ENCODE measurements around the gene SUGCT. TPM values are rescaled to one million over a fixed set of nuclear protein-coding genes. Genes with fewer than 3 reads are reported as not detected.
A peak's percentile ranks its signal among the peaks of the same experiment; 100 is the strongest.

The SUGCT gene
- total RNA-seq, 1 donor = 6.7 TPM

- H3K4me3 ChIP-seq (ENCODE audit: low read depth, low read length) = no peak overlapping the region
- TF ChIP-seq, protein P1, sequence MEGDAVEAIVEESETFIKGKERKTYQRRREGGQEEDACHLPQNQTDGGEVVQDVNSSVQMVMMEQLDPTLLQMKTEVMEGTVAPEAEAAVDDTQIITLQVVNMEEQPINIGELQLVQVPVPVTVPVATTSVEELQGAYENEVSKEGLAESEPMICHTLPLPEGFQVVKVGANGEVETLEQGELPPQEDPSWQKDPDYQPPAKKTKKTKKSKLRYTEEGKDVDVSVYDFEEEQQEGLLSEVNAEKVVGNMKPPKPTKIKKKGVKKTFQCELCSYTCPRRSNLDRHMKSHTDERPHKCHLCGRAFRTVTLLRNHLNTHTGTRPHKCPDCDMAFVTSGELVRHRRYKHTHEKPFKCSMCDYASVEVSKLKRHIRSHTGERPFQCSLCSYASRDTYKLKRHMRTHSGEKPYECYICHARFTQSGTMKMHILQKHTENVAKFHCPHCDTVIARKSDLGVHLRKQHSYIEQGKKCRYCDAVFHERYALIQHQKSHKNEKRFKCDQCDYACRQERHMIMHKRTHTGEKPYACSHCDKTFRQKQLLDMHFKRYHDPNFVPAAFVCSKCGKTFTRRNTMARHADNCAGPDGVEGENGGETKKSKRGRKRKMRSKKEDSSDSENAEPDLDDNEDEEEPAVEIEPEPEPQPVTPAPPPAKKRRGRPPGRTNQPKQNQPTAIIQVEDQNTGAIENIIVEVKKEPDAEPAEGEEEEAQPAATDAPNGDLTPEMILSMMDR (IDR thresholded peaks at IDR 0.05; ENCODE audit: insufficient read depth, low read length) = no peak
- DNase-seq (ENCODE audit: low read depth) = no peak
These were observed 397.2 kb downstream of the SUGCT start for GRCh38 chr7:40531956-40532355.

DNA sequence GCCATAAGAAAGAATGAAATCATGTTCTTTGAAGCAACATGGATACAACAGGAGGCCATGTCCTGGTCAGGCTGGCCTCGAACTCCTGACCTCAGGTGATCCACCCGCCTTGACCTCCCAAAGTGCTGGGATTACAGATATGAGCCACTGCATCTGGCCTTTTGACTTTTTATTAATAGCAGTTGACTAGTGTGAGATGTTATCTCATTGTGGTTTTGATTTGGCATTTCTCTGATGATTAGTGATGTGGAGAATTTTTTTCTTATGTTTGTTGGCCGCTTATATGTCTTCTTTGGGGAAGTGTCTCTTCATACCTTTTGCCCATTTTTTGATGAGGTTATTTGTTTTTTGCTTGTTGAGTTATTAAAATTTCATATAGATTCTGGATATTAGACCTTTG lies 400.9 kb downstream of the SUGCT start:
- H3K4me3 ChIP-seq (ENCODE audit: low read depth, low read length) = no peak overlapping the region
- TF ChIP-seq, protein P1 (IDR thresholded peaks at IDR 0.05; ENCODE audit: insufficient read depth, low read length) = no peak
- DNase-seq (ENCODE audit: low read depth) = no peak

DNA sequence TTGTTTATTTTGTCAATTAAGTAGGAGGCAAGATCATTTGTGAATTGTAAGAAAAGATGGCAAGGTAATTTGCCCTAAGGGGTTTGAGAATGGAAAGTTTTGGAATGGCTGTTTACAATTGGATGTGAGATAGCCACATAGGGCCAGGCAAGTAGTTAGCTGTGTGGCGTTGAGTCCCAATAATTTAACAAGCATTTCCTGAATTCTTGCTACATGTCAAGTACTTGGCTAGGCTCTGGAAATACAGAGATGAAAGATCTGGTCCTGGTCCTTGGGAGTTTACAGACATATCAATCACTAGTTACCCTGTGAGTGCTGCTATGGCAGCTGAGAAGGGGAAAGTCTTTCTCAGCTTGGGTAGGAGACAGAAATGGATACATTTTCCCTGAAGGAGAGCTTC lies 401.6 kb downstream of the SUGCT start:
- no peak for DNase-seq (ENCODE audit: low read depth)
- no peak overlapping the region for H3K4me3 ChIP-seq (ENCODE audit: low read depth, low read length)
- TF ChIP-seq, protein P1 (IDR thresholded peaks at IDR 0.05; ENCODE audit: insufficient read depth, low read length) = no peak

DNA sequence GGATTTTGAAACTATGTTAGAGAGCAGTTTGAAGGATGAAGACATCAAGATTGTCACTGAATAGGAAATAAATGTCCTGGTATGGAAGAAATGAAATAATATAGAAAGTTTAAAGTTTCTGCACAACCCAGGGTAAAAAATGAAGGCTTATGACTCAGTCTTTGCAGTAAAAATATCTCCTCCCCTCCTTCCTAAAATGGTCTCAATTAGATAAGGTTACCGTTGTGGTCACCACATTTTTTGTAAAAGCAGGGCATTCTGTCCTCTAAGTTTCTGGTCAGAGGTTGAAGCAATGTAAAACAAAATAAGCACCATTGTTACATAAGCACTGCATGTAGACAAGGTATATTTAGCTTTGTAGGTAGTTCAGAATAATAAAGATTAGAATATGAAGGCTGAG lies 403.5 kb downstream of the SUGCT start:
- H3K4me3 ChIP-seq (ENCODE audit: low read depth, low read length) = no peak overlapping the region
- DNase-seq (ENCODE audit: low read depth) = no peak
- TF ChIP-seq, protein P1 (IDR thresholded peaks at IDR 0.05; ENCODE audit: insufficient read depth, low read length) = no peak

GRCh38 chr7:40541336-40541735 lies 406.5 kb downstream of the SUGCT start:
- TF ChIP-seq, protein P1 (IDR thresholded peaks at IDR 0.05; ENCODE audit: insufficient read depth, low read length) = no peak
- peak; percentile 75 for DNase-seq (ENCODE audit: low read depth)
- H3K4me3 ChIP-seq (ENCODE audit: low read depth, low read length) = no peak overlapping the region

DNA sequence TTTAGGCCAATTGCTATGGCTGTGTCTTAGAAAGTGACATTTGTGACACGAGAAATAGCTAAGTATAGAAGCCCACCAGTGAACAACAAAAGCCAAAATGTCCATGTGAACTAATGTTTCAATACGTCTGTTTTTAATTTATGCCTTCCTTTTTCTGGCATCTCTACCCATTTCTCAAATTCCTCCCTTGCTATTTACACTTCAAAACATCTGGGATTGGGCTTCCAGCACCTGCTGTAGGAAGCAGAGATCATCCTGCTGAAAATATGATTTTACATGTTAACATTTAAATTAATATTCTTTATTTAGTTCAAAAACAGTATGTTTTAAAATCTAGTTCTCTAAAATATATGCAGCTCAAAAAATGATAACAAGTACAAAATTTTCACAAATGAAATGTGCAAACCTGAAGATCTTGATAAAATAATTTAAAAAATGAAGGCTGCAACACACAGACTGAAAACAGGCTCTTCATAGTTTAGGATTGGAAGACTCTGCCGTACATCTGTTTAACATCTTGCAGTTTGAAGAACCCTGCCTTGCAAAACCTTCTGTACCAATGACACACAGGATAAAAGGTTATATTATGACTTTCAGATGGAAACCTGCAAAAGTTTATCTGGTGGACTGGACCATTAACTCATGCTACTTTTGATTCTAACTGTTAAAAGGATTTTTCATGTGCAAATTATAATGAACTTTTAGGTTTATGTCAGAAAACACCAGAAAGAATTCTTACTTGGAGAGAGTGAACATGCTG lies 408.4 kb downstream of the SUGCT start:
- peak; percentile 53 for DNase-seq (ENCODE audit: low read depth)
- TF ChIP-seq, protein P1 (IDR thresholded peaks at IDR 0.05; ENCODE audit: insufficient read depth, low read length) = no peak

More for the DNA sequence above, 408.4 kb downstream of the SUGCT start:
- H3K4me3 ChIP-seq (ENCODE audit: low read depth, low read length) = no peak overlapping the region
